H9 (cell line): ENCODE results near the gene NACC1. TPM values are rescaled to one million over a fixed set of nuclear protein-coding genes. Genes with fewer than 3 reads are reported as not detected.

ENCODE experiments used
- DNase-seq: peaks from one replicate; pipeline ENCODE4 v3.0.0-alpha.2; 2017
- H2AFZ ChIP-seq: one replicate; pipeline ENCODE4 v1.6.1; 2013; ENCODE audit warnings: mild to moderate bottlenecking, low read length, control low read depth, moderate library complexity
- H2AK5ac ChIP-seq: 2 replicates; pipeline ENCODE4 v1.6.1; 2013; ENCODE audit warnings: low read length, control low read depth, mixed read lengths; ENCODE audit not compliant: insufficient read length
- H2BK120ac ChIP-seq: one replicate; pipeline ENCODE4 v1.6.1; 2013; ENCODE audit warnings: low read depth, mild to moderate bottlenecking, low read length, control low read depth, inconsistent platforms; ENCODE audit not compliant: poor library complexity, severe bottlenecking
- H2BK12ac ChIP-seq: 2 replicates; pipeline ENCODE4 v1.6.1; 2013; ENCODE audit warnings: low read length, control low read depth, mixed read lengths, low read depth; ENCODE audit not compliant: insufficient read length
- H2BK15ac ChIP-seq: 2 replicates; pipeline ENCODE4 v1.6.1; 2013; ENCODE audit warnings: low read depth, low read length, control low read depth
- H2BK20ac ChIP-seq: one replicate; pipeline ENCODE4 v1.6.1; 2013; ENCODE audit warnings: low read depth, mild to moderate bottlenecking, low read length, control low read depth, inconsistent platforms; ENCODE audit not compliant: poor library complexity, severe bottlenecking
- H2BK5ac ChIP-seq: 2 replicates; pipeline ENCODE4 v1.6.1; 2013; ENCODE audit warnings: low read length, control low read depth, mixed read lengths; ENCODE audit not compliant: insufficient read length
- H3K14ac ChIP-seq: 2 replicates; pipeline ENCODE4 v1.6.1; 2013; ENCODE audit warnings: low read length, control low read depth; ENCODE audit not compliant: insufficient read depth
- H3K18ac ChIP-seq: 2 replicates; pipeline ENCODE4 v1.6.1; 2013; ENCODE audit warnings: low read depth, mild to moderate bottlenecking, mixed read lengths, low read length, control low read depth; ENCODE audit not compliant: insufficient read length
- H3K23ac ChIP-seq: 2 replicates; pipeline ENCODE4 v1.6.1; 2013; ENCODE audit warnings: low read length, control low read depth, mixed read lengths, low read depth; ENCODE audit not compliant: insufficient read length
- H3K23me2 ChIP-seq: 2 replicates; pipeline ENCODE4 v1.6.1; 2013; ENCODE audit warnings: low read depth, mild to moderate bottlenecking, mixed read lengths, low read length, control low read depth; ENCODE audit not compliant: insufficient read length, poor library complexity, severe bottlenecking
- H3K27ac ChIP-seq: 2 replicates; pipeline ENCODE4 v1.5.1; 2013; ENCODE audit warnings: low read length, control low read depth, mixed read lengths, low read depth; ENCODE audit not compliant: insufficient read length
- H3K27me3 ChIP-seq: 2 replicates; pipeline ENCODE4 v1.6.1; 2013; ENCODE audit warnings: low read length, control low read depth, inconsistent platforms; ENCODE audit not compliant: insufficient read depth
- H3K4ac ChIP-seq: 2 replicates; pipeline ENCODE4 v1.6.1; 2013; ENCODE audit warnings: low read depth, mild to moderate bottlenecking, control low read depth, inconsistent platforms, low read length, moderate library complexity
- H3K4me1 ChIP-seq: 2 replicates; pipeline ENCODE4 v1.6.1; 2013; ENCODE audit warnings: low read length, control low read depth, inconsistent platforms; ENCODE audit not compliant: insufficient read depth
- H3K4me2 ChIP-seq: 2 replicates; pipeline ENCODE4 v1.6.1; 2013; ENCODE audit warnings: low read length, control low read depth, mixed read lengths; ENCODE audit not compliant: insufficient read length, insufficient read depth
- H3K56ac ChIP-seq: 2 replicates; pipeline ENCODE4 v1.6.1; 2013; ENCODE audit warnings: low read depth, mild to moderate bottlenecking, mixed read lengths, low read length, control low read depth; ENCODE audit not compliant: insufficient read length
- H3K79me1 ChIP-seq: 2 replicates; pipeline ENCODE4 v1.6.1; 2013; ENCODE audit warnings: low read depth, mild to moderate bottlenecking, moderate library complexity, low read length, control low read depth, inconsistent platforms; ENCODE audit not compliant: insufficient read depth, poor library complexity, severe bottlenecking
- H3K79me2 ChIP-seq: 2 replicates; pipeline ENCODE4 v1.6.1; 2013; ENCODE audit warnings: low read length, control low read depth, inconsistent platforms; ENCODE audit not compliant: insufficient read depth
- H3K9ac ChIP-seq: 2 replicates; pipeline ENCODE4 v1.6.1; 2013; ENCODE audit warnings: low read length, control low read depth, mixed read lengths; ENCODE audit not compliant: insufficient read length; ENCODE audit errors: extremely low read depth
- H3K9me3 ChIP-seq: one replicate; pipeline ENCODE4 v1.6.1; 2013; ENCODE audit warnings: low read depth, low read length, inconsistent platforms; ENCODE audit not compliant: control insufficient read depth
- H3T11ph ChIP-seq: one replicate; pipeline ENCODE4 v1.6.1; 2013; ENCODE audit warnings: mild to moderate bottlenecking, low read length, control low read depth, inconsistent platforms
- H4K20me1 ChIP-seq: one replicate; pipeline ENCODE4 v1.6.1; 2013; ENCODE audit not compliant: control insufficient read depth, insufficient read length, insufficient read depth
- H4K5ac ChIP-seq: 2 replicates; pipeline ENCODE4 v1.6.1; 2013; ENCODE audit warnings: low read depth, mild to moderate bottlenecking, mixed read lengths, low read length, control low read depth; ENCODE audit not compliant: insufficient read length
- H4K8ac ChIP-seq: replicated peaks from 2 replicates; pipeline ENCODE4 v1.6.1; 2013; ENCODE audit warnings: low read length, control low read depth, mixed read lengths, low read depth; ENCODE audit not compliant: insufficient read length
- H4K91ac ChIP-seq: 2 replicates; pipeline ENCODE4 v1.6.1; 2013; ENCODE audit warnings: low read depth, mild to moderate bottlenecking, moderate library complexity, mixed read lengths, low read length, control low read depth; ENCODE audit not compliant: insufficient read length
- H3K27ac Mint-ChIP-seq, 3 experiments: 2 replicates in 2 of 3; 3 replicates in 1 of 3; pipeline ENCODE4 v1.8.0; 2020 to 2021; ENCODE audit warnings: mixed read lengths in 3 of 3, mild to moderate bottlenecking in 1 of 3, moderate library complexity in 1 of 3
- H3K27me3 Mint-ChIP-seq: 2 replicates; pipeline ENCODE4 v1.8.0; 2021; ENCODE audit warnings: low read depth, mild to moderate bottlenecking, moderate library complexity, mixed read lengths
- H3K36me3 Mint-ChIP-seq, 3 experiments: 2 replicates in 2 of 3; 3 replicates in 1 of 3; pipeline ENCODE4 v1.8.0; 2020 to 2021; ENCODE audit warnings: low read depth in 3 of 3, mixed read lengths in 3 of 3; ENCODE audit not compliant: insufficient read depth in 1 of 3
- H3K4me1 Mint-ChIP-seq, 2 experiments: 2 replicates each; pipeline ENCODE4 v1.8.0; 2020; ENCODE audit warnings: mixed read lengths in 2 of 2
- H3K4me3 Mint-ChIP-seq, 2 experiments: 2 replicates in 1 of 2; 3 replicates in 1 of 2; pipeline ENCODE4 v1.8.0; 2020 to 2021; ENCODE audit warnings: mild to moderate bottlenecking in 2 of 2, mixed read lengths in 2 of 2, moderate library complexity in 1 of 2
- H3K9me3 Mint-ChIP-seq, 2 experiments: 2 replicates in 1 of 2; 3 replicates in 1 of 2; pipeline ENCODE4 v1.8.0; 2020; ENCODE audit warnings: mild to moderate bottlenecking in 2 of 2, mixed read lengths in 2 of 2, moderate library complexity in 1 of 2
- WGBS: extraction: QIAGEN DNeasy Blood & Tissue Kit; methylation state at CpG from one replicate; pipeline ENCODE4 v1.1.7; 2013; ENCODE audit warnings: missing lambda C conversion rate, low lambda C conversion rate, mixed read lengths; ENCODE audit not compliant: insufficient read length; ENCODE audit errors: extremely low coverage; 5-methylcytosine and 5-hydroxymethylcytosine counted together
- total RNA-seq: library from RNA; stranded (reverse); gene quantifications from 2 replicates; pipeline ENCODE4 v1.2.1, GENCODE V29; 2021
- TF ChIP-seq, protein P1 (sequence below): fragments of 200-600 bp; sonication (generic); conservative IDR thresholded peaks from 3 replicates; pipeline ENCODE4 v1.8.0; 2021; ENCODE audit warnings: antibody characterized with exemption, mild to moderate bottlenecking

The NACC1 gene
- total RNA-seq, 1 experiment from 2014 or later: 198 TPM

DNA sequence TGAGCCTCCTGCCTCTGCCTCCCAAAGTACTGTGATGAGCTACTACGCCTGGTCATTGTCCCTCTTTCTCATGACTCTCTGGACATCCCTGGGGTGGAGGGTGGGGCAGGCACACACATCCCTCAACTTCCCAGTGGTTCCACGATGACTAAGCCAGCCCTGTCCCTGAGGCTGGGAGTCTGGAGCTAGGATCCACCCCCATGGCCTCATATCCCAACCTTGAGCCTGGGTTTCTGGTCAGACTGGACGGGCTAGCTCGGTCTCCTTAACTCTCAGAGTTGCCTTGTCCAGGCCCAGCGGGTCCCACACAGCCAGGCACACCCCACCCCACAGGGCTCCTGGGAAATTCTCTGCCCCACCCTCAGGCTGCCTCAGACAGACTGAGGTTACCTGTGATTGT, 51.7 kb downstream of the NACC1 start:
- TF ChIP-seq, protein P1, sequence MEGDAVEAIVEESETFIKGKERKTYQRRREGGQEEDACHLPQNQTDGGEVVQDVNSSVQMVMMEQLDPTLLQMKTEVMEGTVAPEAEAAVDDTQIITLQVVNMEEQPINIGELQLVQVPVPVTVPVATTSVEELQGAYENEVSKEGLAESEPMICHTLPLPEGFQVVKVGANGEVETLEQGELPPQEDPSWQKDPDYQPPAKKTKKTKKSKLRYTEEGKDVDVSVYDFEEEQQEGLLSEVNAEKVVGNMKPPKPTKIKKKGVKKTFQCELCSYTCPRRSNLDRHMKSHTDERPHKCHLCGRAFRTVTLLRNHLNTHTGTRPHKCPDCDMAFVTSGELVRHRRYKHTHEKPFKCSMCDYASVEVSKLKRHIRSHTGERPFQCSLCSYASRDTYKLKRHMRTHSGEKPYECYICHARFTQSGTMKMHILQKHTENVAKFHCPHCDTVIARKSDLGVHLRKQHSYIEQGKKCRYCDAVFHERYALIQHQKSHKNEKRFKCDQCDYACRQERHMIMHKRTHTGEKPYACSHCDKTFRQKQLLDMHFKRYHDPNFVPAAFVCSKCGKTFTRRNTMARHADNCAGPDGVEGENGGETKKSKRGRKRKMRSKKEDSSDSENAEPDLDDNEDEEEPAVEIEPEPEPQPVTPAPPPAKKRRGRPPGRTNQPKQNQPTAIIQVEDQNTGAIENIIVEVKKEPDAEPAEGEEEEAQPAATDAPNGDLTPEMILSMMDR: no peak
- Histone ChIP-seq H2BK20ac (no peak overlapping the region), H3K9ac (no peak overlapping the region), H3K9me3 (no peaks in the 10 kb centered on the region), H3K56ac (no peak overlapping the region), H3K79me1 (no peaks in the 10 kb centered on the region), H2BK15ac (no peak overlapping the region), H2AK5ac (no peak overlapping the region), H2BK120ac (no peak overlapping the region), H3K79me2 (no peaks in the 10 kb centered on the region), H3K4ac (no peak overlapping the region), H2BK5ac (no peak overlapping the region), H2AFZ (no peak overlapping the region), H4K91ac (no peak overlapping the region), H4K20me1 (no peaks in the 10 kb centered on the region), H3K14ac (no peak overlapping the region; the same call in 1 of the 2 replicates), H3K4me1 (peaks cover 5% of the 10 kb centered on the region; the same call in 1 of the 2 replicates), H3K27ac (no peak overlapping the region), H3K27me3 (no peaks in the 10 kb centered on the region), H2BK12ac (peak overlapping the region; percentile 45), H3K18ac (peak overlapping the region; percentile 6), H4K8ac (no peak overlapping the region), H3T11ph (no peak overlapping the region), H3K4me2 (no peak overlapping the region), H3K23ac (no peak overlapping the region), H4K5ac (no peak overlapping the region), H3K23me2 (no peaks in the 10 kb centered on the region)
- Mint-ChIP-seq H3K27ac (peak overlapping the region; percentile 14 to 71 (median 52); a peak in 2 of 7 replicates), H3K4me3 (peak overlapping the region in 1 of 2 experiments; percentile 58; a peak in 1 of 5 replicates), H3K9me3 (no peaks in the 10 kb centered on the region), H3K36me3 (peaks cover 2 to 4% (median 2%) of the 10 kb centered on the region in 3 experiments; a peak in 2 of 7 replicates), H3K4me1 (peaks cover 33 to 39% of the 10 kb centered on the region in 2 experiments), H3K27me3 (no peaks in the 10 kb centered on the region)
- DNase-seq: no peak
- no CpG with 5 or more reads among the region's 5 CpGs for WGBS
